ENCODE measurements around the gene SMOC2. TPM values are rescaled to one million over a fixed set of nuclear protein-coding genes. Genes with fewer than 3 reads are reported as not detected.

The SMOC2 gene
- total and polyA plus RNA-seq, 4 donors, result 203 to 369 (median 266) TPM

- 78 to 80% methylated on average over 10 of the region's 10 CpGs for WGBS, 2 donors
- no peak for DNase-seq
- H3K4me1 ChIP-seq (ENCODE audit: control insufficient read depth in 1 of 2, insufficient read depth in 2 of 2, low read length in 2 of 2), result peaks cover 6 to 10% of the 10 kb centered on the region in 2 donors
Measured at GRCh38 chr6:168637834-168638233, 196.8 kb downstream of the SMOC2 start.

GRCh38 chr6:168638468-168639271 is 197.7 kb downstream of the SMOC2 start:
- ATAC-seq (ENCODE audit: low FRiP score), result no peak
- Histone ChIP-seq H3K9me3 (ENCODE audit: control insufficient read depth, low read length) (no peaks in the 10 kb centered on the region), H3K27ac (ENCODE audit: low read depth in 1 of 2, low read length in 2 of 2) (no peak overlapping the region), H3K36me3 (ENCODE audit: control insufficient read depth in 1 of 2, insufficient read depth in 2 of 2, low read length in 1 of 2) (peaks cover 0 to 1% of the 10 kb centered on the region in 2 donors), H3K27me3 (ENCODE audit: control insufficient read depth in 1 of 2, insufficient read depth in 2 of 2, low read length in 1 of 2) (no peaks in the 10 kb centered on the region), H3K4me1 (ENCODE audit: control insufficient read depth in 1 of 2, insufficient read depth in 2 of 2, low read length in 2 of 2) (peaks cover 6 to 10% of the 10 kb centered on the region in 2 donors), H3K4me3 (ENCODE audit: low read length in 2 of 2) (no peak overlapping the region)
- intact Hi-C loops (cut with DNase I), result no loop called here
- DNase-seq, result no peak
- WGBS, 2 donors, result 15 to 25% methylated on average over 22 of the region's 22 CpGs

More at GRCh38 chr6:168637834-168638233, 196.8 kb downstream of the SMOC2 start:
- H3K9me3 ChIP-seq (ENCODE audit: control insufficient read depth, low read length), result no peaks in the 10 kb centered on the region
- no peak overlapping the region for H3K27ac ChIP-seq (ENCODE audit: low read depth in 1 of 2, low read length in 2 of 2)
- ATAC-seq (ENCODE audit: low FRiP score), result no peak
- no peak overlapping the region for H3K4me3 ChIP-seq (ENCODE audit: low read length in 2 of 2)
- intact Hi-C loops (cut with DNase I), result no loop called here
- H3K36me3 ChIP-seq (ENCODE audit: control insufficient read depth in 1 of 2, insufficient read depth in 2 of 2, low read length in 1 of 2), result peaks cover 0 to 4% of the 10 kb centered on the region in 2 donors
- no peaks in the 10 kb centered on the region for H3K27me3 ChIP-seq (ENCODE audit: control insufficient read depth in 1 of 2, insufficient read depth in 2 of 2, low read length in 1 of 2)

GRCh38 chr6:168640181-168640580 is 199.2 kb downstream of the SMOC2 start:
- Histone ChIP-seq H3K9me3 (ENCODE audit: control insufficient read depth, low read length) (no peaks in the 10 kb centered on the region), H3K27ac (ENCODE audit: low read depth in 1 of 2, low read length in 2 of 2) (no peak overlapping the region), H3K27me3 (ENCODE audit: control insufficient read depth in 1 of 2, insufficient read depth in 2 of 2, low read length in 1 of 2) (no peaks in the 10 kb centered on the region), H3K36me3 (ENCODE audit: control insufficient read depth in 1 of 2, insufficient read depth in 2 of 2, low read length in 1 of 2) (peaks cover 0 to 1% of the 10 kb centered on the region in 2 donors), H3K4me1 (ENCODE audit: control insufficient read depth in 1 of 2, insufficient read depth in 2 of 2, low read length in 2 of 2) (peaks cover 6 to 10% of the 10 kb centered on the region in 2 donors), H3K4me3 (ENCODE audit: low read length in 2 of 2) (no peak overlapping the region)
- ATAC-seq (ENCODE audit: low FRiP score) (no peak), DNase-seq (no peak)
- intact Hi-C loops (cut with DNase I), result no loop called here
- 86 to 90% methylated on average over 8 of the region's 8 CpGs for WGBS, 2 donors

- Histone ChIP-seq H3K9me3 (ENCODE audit: control insufficient read depth, low read length) (no peaks in the 10 kb centered on the region), H3K4me3 (ENCODE audit: low read length in 2 of 2) (no peak overlapping the region), H3K4me1 (ENCODE audit: control insufficient read depth in 1 of 2, insufficient read depth in 2 of 2, low read length in 2 of 2) (peaks cover 6 to 10% of the 10 kb centered on the region in 2 donors), H3K27ac (ENCODE audit: low read depth in 1 of 2, low read length in 2 of 2) (no peak overlapping the region), H3K27me3 (ENCODE audit: control insufficient read depth in 1 of 2, insufficient read depth in 2 of 2, low read length in 1 of 2) (no peaks in the 10 kb centered on the region), H3K36me3 (ENCODE audit: control insufficient read depth in 1 of 2, insufficient read depth in 2 of 2, low read length in 1 of 2) (peaks cover 0 to 1% of the 10 kb centered on the region in 2 donors)
- no peak for ATAC-seq (ENCODE audit: low FRiP score)
- no peak for DNase-seq
- intact Hi-C loops (cut with DNase I), result no loop called here
- WGBS, 2 donors, result 6 to 8% methylated on average over 5 of the region's 5 CpGs
Measured at GRCh38 chr6:168640768-168641167, 199.8 kb downstream of the SMOC2 start.

- no peak for ATAC-seq (ENCODE audit: low FRiP score)
- H3K4me1 ChIP-seq (ENCODE audit: control insufficient read depth in 1 of 2, insufficient read depth in 2 of 2, low read length in 2 of 2), result peaks cover 1 to 10% of the 10 kb centered on the region in 2 donors
- intact Hi-C loops (cut with DNase I), result no loop called here
Measured at GRCh38 chr6:168641446-168641845, 200.5 kb downstream of the SMOC2 start.

GRCh38 chr6:168643401-168643800 is 202.4 kb downstream of the SMOC2 start:
- H3K4me3 ChIP-seq (ENCODE audit: low read length in 2 of 2), result no peak overlapping the region
- peaks cover 0 to 1% of the 10 kb centered on the region in 2 donors for H3K36me3 ChIP-seq (ENCODE audit: control insufficient read depth in 1 of 2, insufficient read depth in 2 of 2, low read length in 1 of 2)
- no peak for DNase-seq
- H3K27ac ChIP-seq (ENCODE audit: low read depth in 1 of 2, low read length in 2 of 2), result no peak overlapping the region
- H3K4me1 ChIP-seq (ENCODE audit: control insufficient read depth in 1 of 2, insufficient read depth in 2 of 2, low read length in 2 of 2), result peaks cover 0 to 10% of the 10 kb centered on the region in 2 donors
- intact Hi-C loops (cut with DNase I), result no loop called here
- no peaks in the 10 kb centered on the region for H3K27me3 ChIP-seq (ENCODE audit: control insufficient read depth in 1 of 2, insufficient read depth in 2 of 2, low read length in 1 of 2)
- WGBS, 2 donors, result 95 to 97% methylated on average over 10 of the region's 10 CpGs
- ATAC-seq (ENCODE audit: low FRiP score), result no peak
- no peaks in the 10 kb centered on the region for H3K9me3 ChIP-seq (ENCODE audit: control insufficient read depth, low read length)

More at GRCh38 chr6:168641446-168641845, 200.5 kb downstream of the SMOC2 start:
- H3K4me3 ChIP-seq (ENCODE audit: low read length in 2 of 2), result no peak overlapping the region
- H3K27me3 ChIP-seq (ENCODE audit: control insufficient read depth in 1 of 2, insufficient read depth in 2 of 2, low read length in 1 of 2), result no peaks in the 10 kb centered on the region
- WGBS, 2 donors, result 41 to 50% methylated on average over 5 of the region's 5 CpGs
- H3K27ac ChIP-seq (ENCODE audit: low read depth in 1 of 2, low read length in 2 of 2), result no peak overlapping the region
- DNase-seq, result no peak
- H3K36me3 ChIP-seq (ENCODE audit: control insufficient read depth in 1 of 2, insufficient read depth in 2 of 2, low read length in 1 of 2), result peaks cover 0 to 1% of the 10 kb centered on the region in 2 donors
- no peaks in the 10 kb centered on the region for H3K9me3 ChIP-seq (ENCODE audit: control insufficient read depth, low read length)

GRCh38 chr6:168645326-168645725 is 204.3 kb downstream of the SMOC2 start:
- Histone ChIP-seq H3K4me3 (ENCODE audit: low read length in 2 of 2) (no peak overlapping the region), H3K9me3 (ENCODE audit: control insufficient read depth, low read length) (no peaks in the 10 kb centered on the region), H3K27me3 (ENCODE audit: control insufficient read depth in 1 of 2, insufficient read depth in 2 of 2, low read length in 1 of 2) (no peaks in the 10 kb centered on the region), H3K4me1 (ENCODE audit: control insufficient read depth in 1 of 2, insufficient read depth in 2 of 2, low read length in 2 of 2) (peaks cover 0 to 5% of the 10 kb centered on the region in 2 donors), H3K27ac (ENCODE audit: low read depth in 1 of 2, low read length in 2 of 2) (no peak overlapping the region), H3K36me3 (ENCODE audit: control insufficient read depth in 1 of 2, insufficient read depth in 2 of 2, low read length in 1 of 2) (peaks cover 0 to 1% of the 10 kb centered on the region in 2 donors)
- ATAC-seq (ENCODE audit: low FRiP score), result no peak
- intact Hi-C loops (cut with DNase I), result no loop called here
- DNase-seq, result no peak
- 86 to 89% methylated on average over 9 of the region's 9 CpGs for WGBS, 2 donors

GRCh38 chr6:168647271-168647670 is 206.3 kb downstream of the SMOC2 start:
- Histone ChIP-seq H3K4me1 (ENCODE audit: control insufficient read depth in 1 of 2, insufficient read depth in 2 of 2, low read length in 2 of 2) (no peaks in the 10 kb centered on the region), H3K9me3 (ENCODE audit: control insufficient read depth, low read length) (no peaks in the 10 kb centered on the region), H3K36me3 (ENCODE audit: control insufficient read depth in 1 of 2, insufficient read depth in 2 of 2, low read length in 1 of 2) (peaks cover 0 to 1% of the 10 kb centered on the region in 2 donors), H3K27me3 (ENCODE audit: control insufficient read depth in 1 of 2, insufficient read depth in 2 of 2, low read length in 1 of 2) (no peaks in the 10 kb centered on the region), H3K27ac (ENCODE audit: low read depth in 1 of 2, low read length in 2 of 2) (no peak overlapping the region), H3K4me3 (ENCODE audit: low read length in 2 of 2) (no peak overlapping the region)
- 56 to 68% methylated on average over 14 of the region's 14 CpGs for WGBS, 2 donors
- intact Hi-C loops (cut with DNase I), result no loop called here
- no peak for ATAC-seq (ENCODE audit: low FRiP score)
- no peak for DNase-seq
